GM10248 (cell line): ENCODE data around the gene RAB11FIP3.

Source experiments
- CTCF ChIA-PET: fragments of 300-600 bp; sonication (Branson Sonifier 250); formaldehyde crosslinking; extraction: SDS; loops from one replicate; lab custom pipeline; 2021; ENCODE audit warnings: antibody characterized with exemption; lab: Yijun Ruan, JAX
- POLR2A ChIA-PET: fragments of 350-650 bp; sonication (Branson Sonifier 250); formaldehyde crosslinking; extraction: SDS; loops from one replicate; lab custom pipeline; 2020; ENCODE audit warnings: antibody characterized with exemption; lab: Yijun Ruan, JAX
- DNase-seq: peaks from one replicate; pipeline ENCODE4 v3.0.0; 2012; ENCODE audit errors: extremely low spot score
- CTCF ChIP-seq: IDR thresholded peaks from 2 replicates; pipeline ENCODE4 v1.5.1; 2012; ENCODE audit warnings: mild to moderate bottlenecking, low read depth; ENCODE audit errors: extremely low read depth, missing control alignments, control extremely low read depth

Gene RAB11FIP3

GRCh38 chr16:470418-470817 is 45.0 kb downstream of the RAB11FIP3 start:
- TF ChIP-seq CTCF = no peak
- DNase-seq = no peak
- ChIA-PET CTCF (interaction anchor here (1.0 kb wide), 1 partner anchor 15 kb away, joined by 3 read pairs; no protein-coding TSS in a partner anchor), POLR2A (no interaction called here)

GRCh38 chr16:471353-472198 is 46.1 kb downstream of the RAB11FIP3 start:
- ChIA-PET POLR2A (no interaction called here), CTCF (no interaction called here)
- DNase-seq = no peak
- TF ChIP-seq CTCF = no peak

- CTCF ChIA-PET = no interaction called here
- POLR2A ChIA-PET = no interaction called here
- DNase-seq = no peak
- no peak for TF ChIP-seq CTCF
These were observed 46.7 kb downstream of the RAB11FIP3 start for GRCh38 chr16:472199-472504.

GRCh38 chr16:473046-474043 is 47.9 kb downstream of the RAB11FIP3 start:
- ChIA-PET CTCF (no interaction called here), POLR2A (no interaction called here)
- DNase-seq = no peak
- no peak for TF ChIP-seq CTCF

GRCh38 chr16:474420-475122 is 49.1 kb downstream of the RAB11FIP3 start:
- POLR2A ChIA-PET = no interaction called here
- CTCF ChIA-PET = no interaction called here
- TF ChIP-seq CTCF = no peak

GRCh38 chr16:476039-476438 is 50.6 kb downstream of the RAB11FIP3 start:
- POLR2A ChIA-PET = no interaction called here
- DNase-seq = no peak
- CTCF ChIA-PET = interaction anchor here (1.3 kb wide), 1 partner anchor 11 kb away, joined by 3 read pairs; no protein-coding TSS in a partner anchor
- TF ChIP-seq CTCF = no peak

More at GRCh38 chr16:474420-475122, 49.1 kb downstream of the RAB11FIP3 start:
- no peak for DNase-seq
